NCI-H460 (cell line): ENCODE results near the gene SMYD3. TPM values are rescaled to one million over a fixed set of nuclear protein-coding genes. Genes with fewer than 3 reads are reported as not detected.
A peak's percentile ranks its signal among the peaks of the same experiment; 100 is the strongest.

Experiments used
- DNase-seq: peaks from one replicate; pipeline ENCODE4 v3.0.0-alpha.2; 2016; ENCODE audit warnings: low read depth; ENCODE audit errors: extremely low read depth
- total RNA-seq: library from RNA; depleted of rRNA; stranded (reverse); fragments of >200 nt; shearing (Covaris generic); gene quantifications from 2 replicates; pipeline ENCODE4 v1.2.3, GENCODE V29; 2014

The SMYD3 gene
- total RNA-seq, 1 experiment from 2014 or later = 348 TPM

- DNase-seq = no peak
Measured at GRCh38 chr1:246232126-246232525, 275.0 kb downstream of the SMYD3 start.

DNA sequence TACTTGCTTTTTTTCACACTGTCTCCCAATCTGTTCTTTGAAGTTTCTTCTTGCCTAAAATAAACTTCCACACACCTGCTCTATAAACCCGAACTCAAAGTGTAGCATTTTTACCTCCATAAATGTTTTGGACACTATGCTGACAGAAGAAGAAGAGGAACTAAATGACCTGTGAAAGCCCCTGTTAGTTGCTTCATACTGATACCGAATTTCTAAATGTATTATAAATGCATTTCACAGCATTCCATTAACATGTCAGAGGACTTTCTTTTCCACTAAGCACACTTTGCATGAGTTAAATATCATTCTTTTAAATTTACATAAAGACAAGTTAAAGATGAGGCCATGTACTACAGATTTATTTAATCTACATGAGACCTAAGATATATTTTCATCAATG is 281.0 kb downstream of the SMYD3 start:
- DNase-seq = no peak

DNA sequence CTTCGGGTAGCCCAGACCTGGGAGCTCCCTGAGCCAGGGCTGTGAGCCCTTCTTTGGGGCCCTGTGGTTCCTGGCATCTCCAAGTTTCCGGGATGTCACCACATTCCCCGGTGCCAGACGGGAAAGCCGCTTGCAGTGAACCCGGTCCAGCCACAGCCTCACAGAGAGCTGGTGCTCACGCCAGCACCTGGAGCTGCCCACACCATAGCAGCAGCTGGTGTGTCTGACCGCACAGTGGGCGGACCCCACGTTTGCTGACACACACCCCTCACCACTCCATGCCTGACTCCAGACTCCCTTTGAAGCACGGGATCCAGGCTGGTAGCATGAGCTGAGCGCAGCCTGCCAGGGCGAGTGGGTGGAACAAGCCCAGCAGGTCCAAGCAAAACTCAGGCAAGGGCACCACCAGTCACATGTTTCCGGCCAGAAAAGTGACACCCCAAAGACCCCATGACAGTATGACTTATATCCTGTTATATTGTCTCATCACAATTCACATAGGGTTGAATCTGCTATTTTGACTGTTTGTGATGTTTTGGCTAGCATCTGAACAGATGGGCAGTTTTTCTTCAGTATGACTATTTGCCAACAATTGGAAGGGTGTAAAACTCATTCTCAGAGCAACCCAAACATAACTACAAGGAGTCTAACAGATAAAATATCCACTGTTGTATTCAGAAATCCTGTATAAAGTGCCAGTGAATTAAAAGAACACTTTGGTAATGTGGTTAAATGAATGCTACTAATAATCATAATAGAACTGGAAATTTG is 285.4 kb downstream of the SMYD3 start:
- no peak for DNase-seq

GRCh38 chr1:246220495-246221065 is 286.5 kb downstream of the SMYD3 start:
- no peak for DNase-seq

- no peak for DNase-seq
Measured at GRCh38 chr1:246219508-246220030, 287.5 kb downstream of the SMYD3 start.

- DNase-seq = no peak
Measured at GRCh38 chr1:246218686-246219085, 288.4 kb downstream of the SMYD3 start.

DNA sequence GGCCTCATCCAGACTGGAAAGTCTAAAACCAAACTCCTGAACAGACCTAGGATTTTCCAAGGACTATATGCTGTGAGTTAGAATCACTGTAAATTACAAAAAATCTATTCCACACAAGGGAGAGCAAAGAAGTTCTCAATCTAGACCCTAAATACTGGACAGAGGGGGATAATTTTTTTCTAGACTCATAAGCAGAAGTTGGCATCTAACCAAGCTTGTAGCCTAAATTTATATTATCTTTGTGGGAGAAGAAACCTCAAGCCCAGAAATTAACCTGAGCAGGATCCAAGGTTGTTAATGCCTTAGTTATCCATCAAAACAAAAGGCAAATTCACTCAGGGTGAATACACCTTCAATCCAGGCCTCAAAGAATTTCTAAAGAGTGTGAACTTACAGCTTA is 290.2 kb downstream of the SMYD3 start:
- DNase-seq = no peak

DNA sequence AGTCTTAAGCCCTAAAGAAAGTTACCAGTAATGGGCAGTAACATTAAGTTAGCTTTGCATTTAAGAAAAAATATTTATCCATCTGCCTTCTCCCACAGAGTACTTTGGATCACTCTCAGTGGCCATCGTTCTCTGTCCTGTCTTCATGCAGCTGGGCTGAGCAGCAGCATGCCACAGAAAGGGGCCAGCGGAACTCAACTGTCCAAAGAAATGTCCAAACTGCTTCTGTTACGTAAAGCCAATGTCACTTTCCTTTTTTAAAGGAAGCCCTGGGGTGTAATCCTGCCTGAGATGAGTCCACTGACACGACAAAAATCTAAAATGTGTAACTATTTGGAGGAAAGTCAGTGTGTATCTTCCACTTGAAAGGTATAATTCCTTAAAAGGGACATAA is 291.6 kb downstream of the SMYD3 start:
- no peak for DNase-seq

DNA sequence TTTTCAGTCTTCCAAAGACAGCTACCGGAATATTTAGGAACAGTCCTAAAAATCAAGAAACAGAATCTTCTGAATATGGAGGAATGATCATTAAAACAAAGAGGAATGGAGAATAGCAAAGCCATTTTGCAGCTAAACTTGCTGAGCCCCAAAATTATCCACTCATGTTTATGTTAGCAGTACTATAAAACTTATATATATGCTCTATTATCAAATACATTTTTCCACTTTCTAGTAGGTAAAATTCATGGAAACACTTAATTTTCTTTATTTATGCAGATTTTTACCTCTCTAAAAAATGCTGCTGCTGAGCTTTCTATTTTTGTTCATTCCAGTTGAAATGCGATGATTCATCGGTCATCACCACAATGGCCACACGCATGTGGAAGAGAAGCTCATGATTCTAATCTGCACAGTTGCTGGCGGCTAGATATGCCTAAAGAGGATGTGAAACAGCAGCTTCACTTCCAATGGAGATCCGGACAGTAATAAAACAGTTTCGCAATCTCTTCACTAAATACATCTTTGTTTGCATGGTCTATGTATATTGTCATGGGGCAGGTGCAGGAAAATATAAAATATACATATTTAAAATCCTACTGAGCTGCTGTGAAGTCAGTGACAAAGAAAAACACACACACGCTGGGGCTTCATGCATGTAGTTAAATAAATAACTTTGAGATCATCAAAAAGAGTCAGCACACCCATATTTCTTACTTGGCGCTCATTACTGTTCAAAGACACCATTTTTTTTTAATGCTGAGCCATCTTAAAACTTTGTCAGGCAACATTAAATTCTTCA is 292.2 kb downstream of the SMYD3 start:
- peak; percentile 30 for DNase-seq

- no peak for DNase-seq
Measured at GRCh38 chr1:246213947-246214346, 293.1 kb downstream of the SMYD3 start.

DNA sequence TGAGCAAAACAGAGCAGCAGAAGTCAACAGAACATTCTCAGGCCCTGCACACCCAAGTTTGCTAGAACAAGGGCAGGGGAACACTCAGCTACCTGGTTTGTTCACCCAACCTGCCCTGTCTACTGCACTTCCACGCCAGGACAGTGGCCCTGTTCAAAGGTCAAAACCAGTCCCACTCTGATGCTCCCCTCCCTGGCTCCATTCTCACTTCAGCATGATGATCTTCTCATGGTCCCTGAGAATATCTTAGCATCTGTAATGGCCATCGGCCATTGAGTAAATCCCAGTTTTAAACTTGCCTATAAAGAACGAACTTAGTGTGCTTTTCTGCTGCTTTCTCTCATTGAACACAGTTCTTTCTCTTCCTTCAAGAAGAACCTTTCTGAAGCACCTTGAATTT is 293.6 kb downstream of the SMYD3 start:
- DNase-seq = no peak

DNA sequence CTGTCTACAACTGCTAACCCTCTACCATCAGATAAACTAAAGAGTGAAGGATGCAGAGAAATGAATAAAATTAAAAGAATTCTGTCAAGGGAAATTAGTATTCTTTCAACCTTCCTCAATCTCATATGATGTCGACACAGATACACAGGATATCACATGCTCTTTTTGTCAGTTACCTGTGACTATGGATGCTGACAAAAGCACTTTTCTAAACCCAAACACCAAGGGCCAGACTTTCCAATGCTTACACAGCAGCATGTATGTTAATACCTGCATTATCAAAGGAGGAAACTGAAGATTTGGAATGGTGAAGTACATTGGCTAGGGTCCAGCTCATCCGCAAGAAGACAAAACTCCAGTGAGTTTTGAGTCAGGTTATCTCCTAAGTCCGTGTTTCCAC is 294.0 kb downstream of the SMYD3 start:
- DNase-seq = no peak

DNA sequence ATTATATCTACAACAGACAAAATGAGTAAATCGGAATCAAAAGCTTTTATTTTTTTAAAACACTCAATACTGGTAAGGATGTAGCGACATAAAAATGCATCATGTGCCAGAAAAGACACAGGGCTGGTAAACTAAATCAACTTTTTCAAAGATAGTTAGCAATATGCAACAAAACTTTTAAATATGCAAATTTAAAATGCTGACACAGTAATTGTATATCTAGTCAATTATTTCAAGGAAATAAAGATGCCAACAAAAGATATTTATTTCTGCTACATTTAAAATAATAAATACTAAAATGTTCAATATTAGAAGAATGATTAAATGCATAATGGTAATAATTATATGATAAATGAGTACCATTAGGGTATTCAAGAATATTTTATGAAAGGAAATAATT is 295.1 kb downstream of the SMYD3 start:
- DNase-seq = no peak

- DNase-seq = no peak
Measured at GRCh38 chr1:246210756-246211155, 296.3 kb downstream of the SMYD3 start.

DNA sequence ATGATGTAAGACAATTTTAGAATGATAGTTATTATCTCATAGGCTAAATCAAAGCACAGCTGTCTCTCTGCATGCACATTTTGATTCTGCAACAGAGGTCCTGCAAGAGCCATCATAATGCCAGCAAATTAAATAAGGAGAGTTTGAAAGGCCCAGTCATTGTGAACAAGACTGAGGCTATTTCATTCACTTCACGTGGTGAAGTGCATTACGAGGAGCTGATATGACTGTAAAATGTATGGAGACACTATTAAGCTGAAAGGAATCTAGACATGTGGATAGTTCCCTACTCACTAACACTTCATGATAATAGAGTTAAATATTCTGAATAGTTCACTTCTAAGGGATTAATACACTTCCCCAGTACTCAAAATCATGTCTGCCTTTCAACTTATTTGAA is 299.0 kb downstream of the SMYD3 start:
- no peak for DNase-seq

- DNase-seq = no peak
Measured at GRCh38 chr1:246203180-246203579, 303.9 kb downstream of the SMYD3 start.

DNA sequence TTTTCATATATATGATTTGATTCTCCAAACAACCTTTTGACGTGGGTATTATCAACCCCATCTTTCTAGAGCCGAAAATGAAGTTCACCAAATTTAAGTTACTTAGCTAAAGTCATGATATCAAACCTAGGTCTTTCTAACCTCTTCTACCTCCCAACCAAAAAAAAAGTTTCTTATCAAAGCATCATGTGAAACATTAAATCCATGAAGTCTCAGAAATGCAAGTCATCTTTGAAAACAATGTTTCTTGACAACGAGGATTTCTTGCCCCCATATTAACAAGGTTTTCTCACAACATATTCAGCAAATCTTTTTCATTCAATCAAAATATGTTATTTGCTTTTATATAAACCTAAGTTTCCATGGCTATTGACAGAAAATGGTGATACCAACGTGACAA is 306.3 kb downstream of the SMYD3 start:
- no peak for DNase-seq

DNA sequence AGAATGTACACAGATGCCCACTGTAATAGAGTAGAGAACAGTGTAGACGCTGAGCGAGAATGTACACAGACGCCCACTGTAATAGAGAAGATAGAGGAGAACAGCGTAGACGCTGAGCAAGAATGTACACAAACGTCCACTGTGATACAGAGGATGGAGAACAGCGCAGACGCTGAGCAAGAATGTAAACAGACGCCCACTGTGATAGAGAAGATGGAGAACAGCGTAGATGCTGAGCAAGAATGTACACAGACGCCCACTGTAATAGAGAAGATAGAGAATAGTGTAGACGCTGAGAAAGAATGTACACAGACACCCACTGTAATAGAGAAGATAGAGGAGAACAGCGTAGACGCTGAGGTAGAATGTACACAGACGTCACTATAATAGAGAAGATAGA is 306.9 kb downstream of the SMYD3 start:
- no peak for DNase-seq

GRCh38 chr1:246199086-246199645 is 307.9 kb downstream of the SMYD3 start:
- no peak for DNase-seq

- no peak for DNase-seq
Measured at GRCh38 chr1:246198115-246198816, 308.8 kb downstream of the SMYD3 start.

DNA sequence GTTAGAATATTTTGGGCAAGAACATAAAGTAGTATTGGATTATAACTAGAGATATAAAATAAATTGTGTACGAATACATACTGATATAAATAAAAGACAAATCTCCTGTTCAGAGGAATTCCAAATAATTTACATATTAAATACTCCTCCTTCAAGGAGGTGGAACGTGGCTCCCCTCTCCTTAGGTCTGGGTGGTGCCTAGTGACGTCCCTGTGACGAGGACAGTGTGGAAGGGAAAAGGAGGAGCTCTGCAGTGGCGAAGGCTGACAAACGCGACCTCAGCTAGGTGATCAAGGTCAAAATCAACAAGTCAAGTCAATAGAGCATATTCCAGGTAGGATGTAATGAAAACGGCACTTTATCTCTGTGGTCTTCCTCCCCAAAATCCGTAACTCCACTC is 310.0 kb downstream of the SMYD3 start:
- DNase-seq = no peak
